Skeletal muscle satellite cell (primary cell): ENCODE data around the gene FOCAD.

Experiments
- H3K27me3 ChIP-seq: 2 replicates; pipeline ENCODE4 v1.7.0; 2013; ENCODE audit warnings: low read length; ENCODE audit not compliant: control insufficient read depth, insufficient read depth
- H3K36me3 ChIP-seq: 2 replicates; pipeline ENCODE4 v1.7.0; 2013; ENCODE audit warnings: mild to moderate bottlenecking, control low read depth, low read length; ENCODE audit not compliant: insufficient read depth
- H3K4me1 ChIP-seq: 2 replicates; pipeline ENCODE4 v1.7.0; 2013; ENCODE audit warnings: low read length; ENCODE audit not compliant: control insufficient read depth, insufficient read depth
- H3K4me2 ChIP-seq: 2 replicates; pipeline ENCODE4 v1.7.0; 2013; ENCODE audit warnings: mild to moderate bottlenecking, low read length
- H3K4me3 ChIP-seq: 2 replicates; pipeline ENCODE4 v1.7.0; 2013; ENCODE audit warnings: low read length
- H3K9ac ChIP-seq: 2 replicates; pipeline ENCODE4 v1.7.0; 2013; ENCODE audit warnings: mild to moderate bottlenecking, low read depth, low read length, moderate library complexity
- H3K9me3 ChIP-seq: replicated peaks from 2 replicates; pipeline ENCODE4 v1.7.0; 2013; ENCODE audit warnings: mild to moderate bottlenecking, control low read depth, low read length

Gene FOCAD

DNA sequence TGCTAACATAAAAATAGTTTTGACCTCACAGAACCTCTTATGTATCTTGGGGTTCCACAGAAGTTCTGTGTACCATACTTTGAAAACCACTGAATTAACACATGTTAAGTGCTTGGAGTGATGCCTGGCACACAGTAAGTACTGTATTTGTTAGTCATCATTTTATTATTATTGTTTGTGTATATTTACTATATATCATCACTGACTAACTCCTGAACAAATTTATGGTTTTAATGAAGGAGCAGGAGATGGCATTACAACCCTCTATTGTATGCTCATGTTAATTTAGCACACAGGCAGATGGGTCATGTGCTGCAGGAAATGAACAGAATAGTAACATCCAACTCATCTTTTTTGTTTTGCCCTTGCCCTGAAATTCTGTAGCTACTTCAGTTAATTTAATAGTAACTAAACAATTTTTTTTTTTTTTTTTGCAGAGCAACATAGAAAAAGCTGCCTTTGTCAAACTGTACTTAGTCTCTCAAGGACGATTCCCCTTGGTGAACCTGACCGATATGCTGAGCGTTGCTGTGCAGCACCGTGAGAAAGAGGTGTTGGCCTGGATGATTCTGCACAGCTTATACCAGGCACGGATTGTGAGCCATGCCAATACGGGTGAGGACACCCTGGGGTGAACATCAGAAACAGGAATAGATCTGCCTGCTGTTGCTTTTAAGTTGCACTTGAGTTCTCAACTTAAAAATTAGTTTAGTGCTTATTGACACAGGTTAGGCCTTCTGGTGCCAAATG lies 302.0 kb downstream of the FOCAD start:
- Histone ChIP-seq H3K9ac (no peak overlapping the region), H3K4me1 (peaks cover 19% of the 10 kb centered on the region), H3K27me3 (no peaks in the 10 kb centered on the region), H3K9me3 (no peaks in the 10 kb centered on the region), H3K36me3 (peaks cover 15% of the 10 kb centered on the region), H3K4me3 (no peak overlapping the region), H3K4me2 (no peak overlapping the region)

DNA sequence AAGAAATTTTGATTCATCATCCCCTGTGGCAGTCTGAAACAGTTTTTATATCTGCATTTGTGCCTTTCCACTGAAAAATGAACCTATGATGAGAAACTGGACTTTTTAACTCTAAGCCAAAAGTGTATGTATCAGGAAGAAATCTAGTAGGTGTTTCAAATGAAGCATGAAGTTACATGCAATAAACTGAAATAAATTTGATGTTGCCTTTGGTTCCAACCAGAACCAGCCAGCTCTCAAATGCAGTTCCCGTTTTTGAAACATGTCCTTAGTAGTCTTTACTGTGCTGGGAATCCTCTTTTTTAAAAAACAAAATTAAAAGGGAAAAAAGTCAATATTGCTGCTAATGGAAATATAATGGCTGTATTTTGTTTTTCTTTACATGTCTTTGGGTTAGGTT lies 303.5 kb downstream of the FOCAD start:
- no peak overlapping the region for H3K4me2 ChIP-seq
- no peaks in the 10 kb centered on the region for H3K27me3 ChIP-seq
- H3K4me1 ChIP-seq: peaks cover 5% of the 10 kb centered on the region
- H3K9me3 ChIP-seq: no peaks in the 10 kb centered on the region
- H3K4me3 ChIP-seq: no peak overlapping the region
- peaks cover 15% of the 10 kb centered on the region for H3K36me3 ChIP-seq
- H3K9ac ChIP-seq: no peak overlapping the region

DNA sequence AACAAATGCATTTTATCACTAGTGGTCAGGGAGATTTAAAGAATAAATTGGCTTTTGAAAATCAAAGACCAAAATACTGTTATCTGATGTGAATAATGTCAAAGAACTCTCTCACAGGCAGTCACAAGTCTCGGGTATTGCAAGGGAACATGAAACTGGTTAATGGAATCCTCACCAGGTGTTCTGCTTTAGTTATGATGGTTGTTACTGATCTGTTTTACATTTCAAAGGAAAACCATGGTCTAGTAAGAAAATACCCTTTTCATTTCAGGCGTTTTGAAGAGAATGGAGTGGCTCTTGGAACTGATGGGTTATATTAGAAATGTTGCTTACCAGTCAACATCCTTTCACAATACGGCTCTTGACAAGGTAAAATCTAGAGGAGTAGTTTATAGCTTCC lies 304.0 kb downstream of the FOCAD start:
- Histone ChIP-seq H3K27me3 (no peaks in the 10 kb centered on the region), H3K4me3 (no peak overlapping the region), H3K9ac (no peak overlapping the region), H3K4me1 (peaks cover 5% of the 10 kb centered on the region), H3K4me2 (no peak overlapping the region), H3K9me3 (no peaks in the 10 kb centered on the region), H3K36me3 (peaks cover 17% of the 10 kb centered on the region)

GRCh38 chr9:20988671-20989315 lies 304.7 kb downstream of the FOCAD start:
- Histone ChIP-seq H3K27me3 (no peaks in the 10 kb centered on the region), H3K4me3 (no peak overlapping the region), H3K9ac (no peak overlapping the region), H3K4me2 (no peak overlapping the region), H3K4me1 (peaks cover 5% of the 10 kb centered on the region), H3K36me3 (peaks cover 20% of the 10 kb centered on the region), H3K9me3 (no peaks in the 10 kb centered on the region)

GRCh38 chr9:20989923-20990341 lies 305.9 kb downstream of the FOCAD start:
- no peak overlapping the region for H3K9ac ChIP-seq
- no peak overlapping the region for H3K4me3 ChIP-seq
- peaks cover 5% of the 10 kb centered on the region for H3K4me1 ChIP-seq
- H3K4me2 ChIP-seq: no peak overlapping the region
- H3K36me3 ChIP-seq: peaks cover 28% of the 10 kb centered on the region
- no peaks in the 10 kb centered on the region for H3K27me3 ChIP-seq
- no peaks in the 10 kb centered on the region for H3K9me3 ChIP-seq

DNA sequence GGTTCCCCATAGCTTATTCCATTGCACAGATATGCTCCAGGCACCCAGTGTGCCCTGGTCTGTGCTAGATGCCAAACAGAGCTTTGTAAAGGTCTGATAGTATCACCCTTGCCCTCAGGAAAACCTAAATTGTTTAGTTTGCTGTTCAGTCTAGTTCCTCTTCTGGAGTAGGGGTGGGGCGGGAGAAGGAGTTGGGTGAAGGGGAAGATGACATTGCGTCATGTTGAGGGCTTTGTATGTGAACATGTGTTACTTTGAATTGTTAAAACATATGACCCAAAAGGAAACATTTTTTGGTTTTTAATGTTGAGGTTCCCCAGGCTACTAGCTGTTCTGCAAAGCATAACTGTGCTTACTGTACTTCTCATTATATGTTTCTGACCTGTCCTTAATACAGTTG lies 306.8 kb downstream of the FOCAD start:
- peaks cover 5% of the 10 kb centered on the region for H3K4me1 ChIP-seq
- H3K36me3 ChIP-seq: peaks cover 28% of the 10 kb centered on the region
- H3K4me3 ChIP-seq: no peak overlapping the region
- no peak overlapping the region for H3K4me2 ChIP-seq
- H3K27me3 ChIP-seq: no peaks in the 10 kb centered on the region
- no peaks in the 10 kb centered on the region for H3K9me3 ChIP-seq
- no peak overlapping the region for H3K9ac ChIP-seq

- H3K9me3 ChIP-seq: no peaks in the 10 kb centered on the region
- H3K4me3 ChIP-seq: no peak overlapping the region
- H3K27me3 ChIP-seq: no peaks in the 10 kb centered on the region
- no peak overlapping the region for H3K9ac ChIP-seq
- peaks cover 21% of the 10 kb centered on the region for H3K36me3 ChIP-seq
- H3K4me2 ChIP-seq: no peak overlapping the region
- H3K4me1 ChIP-seq: no peaks in the 10 kb centered on the region
These were observed 310.4 kb downstream of the FOCAD start for GRCh38 chr9:20994486-20994885.

DNA sequence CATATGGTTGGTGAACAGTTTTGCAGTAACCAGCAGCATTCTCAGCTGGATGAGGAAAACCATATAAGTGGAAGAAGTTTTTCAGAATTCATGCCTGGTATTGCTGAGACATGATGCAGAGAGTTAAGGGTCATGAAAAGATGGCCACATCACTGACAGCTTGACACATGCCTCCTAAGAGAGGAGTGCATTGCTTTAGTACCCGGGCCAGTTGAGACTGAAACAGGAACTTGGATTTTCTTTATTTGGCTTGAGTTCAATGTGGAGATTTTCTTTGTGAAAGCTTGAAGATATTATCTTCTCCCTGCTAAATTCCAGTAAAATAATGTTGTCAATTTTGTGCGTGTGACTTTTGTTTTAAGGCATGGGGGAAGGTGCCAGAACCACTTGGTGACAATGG lies 311.6 kb downstream of the FOCAD start:
- H3K36me3 ChIP-seq: peaks cover 14% of the 10 kb centered on the region
- no peaks in the 10 kb centered on the region for H3K9me3 ChIP-seq
- no peak overlapping the region for H3K4me2 ChIP-seq
- H3K9ac ChIP-seq: no peak overlapping the region
- no peaks in the 10 kb centered on the region for H3K4me1 ChIP-seq
- no peak overlapping the region for H3K4me3 ChIP-seq
- no peaks in the 10 kb centered on the region for H3K27me3 ChIP-seq

DNA sequence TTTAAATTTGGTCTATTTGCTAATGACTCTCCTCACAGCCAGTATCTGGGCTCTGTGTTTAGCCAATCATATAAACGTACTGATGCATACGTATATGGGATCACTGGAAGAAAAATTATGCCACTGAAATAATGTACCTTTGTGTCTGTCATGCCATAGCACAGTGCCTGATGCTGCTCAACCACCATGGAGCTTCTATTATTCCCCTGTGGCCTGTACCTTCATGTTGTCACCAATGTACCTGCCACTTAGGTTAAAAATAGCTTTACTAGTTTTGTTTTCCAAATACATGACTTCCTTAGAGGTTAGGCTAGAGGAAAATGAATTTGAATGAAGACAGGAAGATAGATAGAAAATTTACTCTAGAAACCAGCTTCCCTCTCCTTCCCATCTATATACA lies 312.8 kb downstream of the FOCAD start:
- H3K27me3 ChIP-seq: no peaks in the 10 kb centered on the region
- H3K36me3 ChIP-seq: peaks cover 12% of the 10 kb centered on the region
- no peak overlapping the region for H3K4me2 ChIP-seq
- H3K9me3 ChIP-seq: no peaks in the 10 kb centered on the region
- H3K9ac ChIP-seq: no peak overlapping the region
- no peaks in the 10 kb centered on the region for H3K4me1 ChIP-seq
- no peak overlapping the region for H3K4me3 ChIP-seq

GRCh38 chr9:20997503-20998076 lies 313.5 kb downstream of the FOCAD start:
- H3K9ac ChIP-seq: no peak overlapping the region
- H3K4me2 ChIP-seq: no peak overlapping the region
- no peaks in the 10 kb centered on the region for H3K9me3 ChIP-seq
- no peaks in the 10 kb centered on the region for H3K27me3 ChIP-seq
- H3K4me3 ChIP-seq: no peak overlapping the region
- peaks cover 12% of the 10 kb centered on the region for H3K36me3 ChIP-seq
- no peaks in the 10 kb centered on the region for H3K4me1 ChIP-seq

DNA sequence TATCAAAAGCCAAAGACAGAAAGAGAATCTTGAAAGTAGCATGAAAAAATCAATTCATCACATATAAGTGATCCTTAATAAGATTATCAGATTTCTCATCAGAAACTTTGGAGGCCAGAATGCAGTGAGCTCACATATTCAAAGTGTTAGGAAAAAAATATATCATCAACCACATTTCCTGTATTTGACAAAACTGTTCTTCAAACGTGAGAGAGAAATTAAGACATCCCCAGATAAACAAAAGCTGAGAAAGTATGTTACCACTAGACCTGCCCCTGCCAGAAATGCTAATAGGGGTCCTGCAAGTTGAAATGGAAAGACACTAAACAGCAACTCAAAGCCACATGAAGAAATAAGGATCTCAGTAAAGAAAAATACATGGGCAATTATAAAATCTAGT lies 317.5 kb downstream of the FOCAD start:
- Histone ChIP-seq H3K4me3 (no peak overlapping the region), H3K4me1 (no peaks in the 10 kb centered on the region)

GRCh38 chr9:21002040-21002439 lies 318.0 kb downstream of the FOCAD start:
- H3K4me2 ChIP-seq: no peak overlapping the region
- H3K27me3 ChIP-seq: no peaks in the 10 kb centered on the region
- no peaks in the 10 kb centered on the region for H3K9me3 ChIP-seq
- H3K9ac ChIP-seq: no peak overlapping the region
- no peaks in the 10 kb centered on the region for H3K36me3 ChIP-seq
- no peak overlapping the region for H3K4me3 ChIP-seq
- no peaks in the 10 kb centered on the region for H3K4me1 ChIP-seq

More for the DNA sequence above, 317.5 kb downstream of the FOCAD start:
- Histone ChIP-seq H3K4me2 (no peak overlapping the region), H3K9ac (no peak overlapping the region), H3K36me3 (no peaks in the 10 kb centered on the region), H3K9me3 (no peaks in the 10 kb centered on the region), H3K27me3 (no peaks in the 10 kb centered on the region)
